Mesenchymal stem cell (in vitro differentiated cells and primary cell): ENCODE results near the gene AJAP1.

Experiments used
- DNase-seq: peaks from one replicate; pipeline ENCODE4 v3.0.0-alpha.2; 2013
- H2AFZ ChIP-seq: one replicate; pipeline ENCODE4 v1.6.1; 2013; ENCODE audit warnings: low read depth, mild to moderate bottlenecking, control low read depth, inconsistent platforms, low read length, moderate library complexity
- H2AK5ac ChIP-seq: 2 replicates; pipeline ENCODE4 v1.6.1; 2013; ENCODE audit warnings: low read length, moderate library complexity, mild to moderate bottlenecking, inconsistent platforms; ENCODE audit not compliant: severe bottlenecking
- H2BK120ac ChIP-seq: one replicate; pipeline ENCODE4 v1.6.1; 2013; ENCODE audit warnings: low read depth, mild to moderate bottlenecking, inconsistent platforms, low read length, moderate library complexity
- H2BK12ac ChIP-seq, 2 experiments: one replicate each; pipeline ENCODE4 v1.6.1; 2013; ENCODE audit warnings: inconsistent platforms in 2 of 2, low read length in 2 of 2, mild to moderate bottlenecking in 2 of 2, moderate library complexity in 2 of 2, control low read depth in 1 of 2
- H2BK15ac ChIP-seq: one replicate; pipeline ENCODE4 v1.6.1; 2013; ENCODE audit warnings: mild to moderate bottlenecking, low read depth, inconsistent platforms; ENCODE audit not compliant: poor library complexity, severe bottlenecking
- H2BK5ac ChIP-seq: 2 replicates; pipeline ENCODE4 v1.6.1; 2013; ENCODE audit warnings: low read depth, mild to moderate bottlenecking, low read length, control low read depth, inconsistent platforms; ENCODE audit not compliant: poor library complexity, severe bottlenecking
- H3K14ac ChIP-seq, 2 experiments: one replicate each; pipeline ENCODE4 v1.6.1; 2013; ENCODE audit warnings: inconsistent platforms in 2 of 2, low read length in 2 of 2, control low read depth in 1 of 2, mild to moderate bottlenecking in 1 of 2, moderate library complexity in 1 of 2
- H3K18ac ChIP-seq, 2 experiments: one replicate each; pipeline ENCODE4 v1.6.1; 2013; ENCODE audit warnings: inconsistent platforms in 2 of 2, low read length in 2 of 2, control low read depth in 1 of 2, low read depth in 1 of 2, mild to moderate bottlenecking in 1 of 2
- H3K23ac ChIP-seq, 2 experiments: one replicate each; pipeline ENCODE4 v1.6.1; 2013; ENCODE audit warnings: inconsistent platforms in 2 of 2, low read length in 2 of 2, mild to moderate bottlenecking in 2 of 2, moderate library complexity in 2 of 2, control low read depth in 1 of 2
- H3K27ac ChIP-seq: 2 replicates; pipeline ENCODE4 v1.5.1; 2013; ENCODE audit warnings: mild to moderate bottlenecking, moderate library complexity, low read length, control low read depth, inconsistent platforms; ENCODE audit not compliant: poor library complexity, severe bottlenecking
- H3K27me3 ChIP-seq, 2 experiments: 2 replicates each; pipeline versions ENCODE4 v1.6.1 to v1.7.0; 2013; ENCODE audit warnings: low read length in 2 of 2, mild to moderate bottlenecking in 2 of 2, moderate library complexity in 2 of 2, control low read depth in 1 of 2, inconsistent platforms in 1 of 2; ENCODE audit not compliant: control insufficient read depth in 1 of 2, insufficient read depth in 1 of 2
- H3K36me3 ChIP-seq, 2 experiments: 2 replicates each; pipeline versions ENCODE4 v1.6.1 to v1.7.0; 2013; ENCODE audit warnings: low read length in 2 of 2, control low read depth in 1 of 2, inconsistent platforms in 1 of 2, low read depth in 1 of 2, mild to moderate bottlenecking in 1 of 2; ENCODE audit not compliant: insufficient read depth in 2 of 2, control insufficient read depth in 1 of 2
- H3K4ac ChIP-seq, 2 experiments: one replicate each; pipeline ENCODE4 v1.6.1; 2013; ENCODE audit warnings: inconsistent platforms in 2 of 2, low read length in 2 of 2, mild to moderate bottlenecking in 2 of 2, moderate library complexity in 2 of 2, control low read depth in 1 of 2, low read depth in 1 of 2
- H3K4me1 ChIP-seq: 2 replicates; pipeline ENCODE4 v1.6.1; 2013; ENCODE audit warnings: low read depth, low read length, control low read depth; ENCODE audit not compliant: control insufficient read depth, insufficient read depth
- H3K4me2 ChIP-seq: 2 replicates; pipeline ENCODE4 v1.6.1; 2013; ENCODE audit warnings: low read length, mild to moderate bottlenecking, inconsistent platforms; ENCODE audit not compliant: poor library complexity, severe bottlenecking
- H3K4me3 ChIP-seq, 2 experiments: 2 replicates each; pipeline versions ENCODE4 v1.5.1 to v1.7.0; 2013; ENCODE audit warnings: low read length in 2 of 2, mild to moderate bottlenecking in 2 of 2, control low read depth in 1 of 2, low read depth in 1 of 2; ENCODE audit not compliant: insufficient read depth in 1 of 2
- H3K79me1 ChIP-seq: replicated peaks from 2 replicates; pipeline ENCODE4 v1.6.1; 2013; ENCODE audit warnings: mild to moderate bottlenecking, control low read depth, low read length, inconsistent platforms; ENCODE audit not compliant: poor library complexity, severe bottlenecking
- H3K9ac ChIP-seq: 2 replicates; pipeline ENCODE4 v1.7.0; 2013; ENCODE audit warnings: mild to moderate bottlenecking, low read length, moderate library complexity
- H3K9me3 ChIP-seq: 2 replicates; pipeline ENCODE4 v1.7.0; 2013; ENCODE audit warnings: mild to moderate bottlenecking, low read length; ENCODE audit not compliant: control insufficient read depth
- H4K8ac ChIP-seq: one replicate; pipeline ENCODE4 v1.6.1; 2013; ENCODE audit warnings: inconsistent platforms, mild to moderate bottlenecking, low read length, moderate library complexity
- H4K91ac ChIP-seq: one replicate; pipeline ENCODE4 v1.6.1; 2013; ENCODE audit warnings: mild to moderate bottlenecking, low read length, inconsistent platforms
- WGBS: methylation state at CpG from one replicate; pipeline ENCODE4 v1.1.7; 2013; ENCODE audit warnings: mixed read lengths; 5-methylcytosine and 5-hydroxymethylcytosine counted together

The AJAP1 gene

GRCh38 chr1:4691766-4692405 lies 37.5 kb downstream of the AJAP1 start:
- no peak overlapping the region for H4K8ac ChIP-seq
- no peaks in the 10 kb centered on the region for H3K36me3 ChIP-seq
- H3K4me2 ChIP-seq: no peak overlapping the region
- H3K27ac ChIP-seq: no peak overlapping the region
- H2BK15ac ChIP-seq: no peak overlapping the region
- H2BK5ac ChIP-seq: no peak overlapping the region
- DNase-seq: no peak
- 89% methylated on average over 26 of the region's 26 CpGs for WGBS
- no peaks in the 10 kb centered on the region for H3K27me3 ChIP-seq
- no peak overlapping the region for H4K91ac ChIP-seq
- no peak overlapping the region for H2BK12ac ChIP-seq
- H3K4me1 ChIP-seq: no peaks in the 10 kb centered on the region
- H3K9me3 ChIP-seq: no peaks in the 10 kb centered on the region
- no peaks in the 10 kb centered on the region for H3K79me1 ChIP-seq
- H2AK5ac ChIP-seq: no peak overlapping the region
- H3K9ac ChIP-seq: no peak overlapping the region
- H3K18ac ChIP-seq: no peak overlapping the region
- H2BK120ac ChIP-seq: no peak overlapping the region
- H3K14ac ChIP-seq: no peak overlapping the region
- H3K4ac ChIP-seq: no peak overlapping the region
- H2AFZ ChIP-seq: no peak overlapping the region
- H3K23ac ChIP-seq: no peak overlapping the region
- no peak overlapping the region for H3K4me3 ChIP-seq

GRCh38 chr1:4692437-4692836 lies 38.0 kb downstream of the AJAP1 start:
- Histone ChIP-seq H2BK120ac (no peak overlapping the region), H3K9ac (no peak overlapping the region), H3K18ac (no peak overlapping the region), H3K79me1 (no peaks in the 10 kb centered on the region), H2AK5ac (no peak overlapping the region), H3K4me1 (no peaks in the 10 kb centered on the region), H2AFZ (no peak overlapping the region), H4K8ac (no peak overlapping the region), H2BK12ac (no peak overlapping the region), H3K36me3 (no peaks in the 10 kb centered on the region), H3K4me3 (no peak overlapping the region), H2BK15ac (no peak overlapping the region), H3K27ac (no peak overlapping the region), H3K9me3 (no peaks in the 10 kb centered on the region), H2BK5ac (no peak overlapping the region), H3K4ac (no peak overlapping the region), H3K14ac (no peak overlapping the region), H3K4me2 (no peak overlapping the region), H3K27me3 (no peaks in the 10 kb centered on the region), H3K23ac (no peak overlapping the region), H4K91ac (no peak overlapping the region)
- DNase-seq: no peak
- WGBS: 73% methylated on average over 6 of the region's 6 CpGs

- H3K27me3 ChIP-seq: no peaks in the 10 kb centered on the region
- H4K8ac ChIP-seq: no peak overlapping the region
- no peak overlapping the region for H3K23ac ChIP-seq
- no peak overlapping the region for H3K14ac ChIP-seq
- DNase-seq: no peak
- no peaks in the 10 kb centered on the region for H3K36me3 ChIP-seq
- H3K9ac ChIP-seq: no peak overlapping the region
- H3K4me1 ChIP-seq: no peaks in the 10 kb centered on the region
- no peak overlapping the region for H3K4ac ChIP-seq
- H2AFZ ChIP-seq: no peak overlapping the region
- H3K4me2 ChIP-seq: no peak overlapping the region
- no peaks in the 10 kb centered on the region for H3K79me1 ChIP-seq
- H2BK5ac ChIP-seq: no peak overlapping the region
- H3K4me3 ChIP-seq: no peak overlapping the region
- no peaks in the 10 kb centered on the region for H3K9me3 ChIP-seq
- no peak overlapping the region for H3K27ac ChIP-seq
- no peak overlapping the region for H2BK15ac ChIP-seq
- no peak overlapping the region for H2BK120ac ChIP-seq
- H4K91ac ChIP-seq: no peak overlapping the region
- 54% methylated on average over 6 of the region's 6 CpGs for WGBS
- H2BK12ac ChIP-seq: no peak overlapping the region
- H3K18ac ChIP-seq: no peak overlapping the region
- H2AK5ac ChIP-seq: no peak overlapping the region
Observed at GRCh38 chr1:4693331-4693730, 38.9 kb downstream of the AJAP1 start.

- Histone ChIP-seq H3K27ac (no peak overlapping the region), H3K23ac (no peak overlapping the region)
- DNase-seq: no peak
Observed at GRCh38 chr1:4693891-4694290, 39.5 kb downstream of the AJAP1 start.

More at GRCh38 chr1:4693891-4694290, 39.5 kb downstream of the AJAP1 start:
- Histone ChIP-seq H3K4me2 (no peak overlapping the region), H2BK15ac (no peak overlapping the region), H4K8ac (no peak overlapping the region), H2BK12ac (no peak overlapping the region), H3K4me3 (no peak overlapping the region), H3K79me1 (no peaks in the 10 kb centered on the region), H3K36me3 (no peaks in the 10 kb centered on the region), H2AFZ (no peak overlapping the region), H3K18ac (no peak overlapping the region), H4K91ac (no peak overlapping the region), H3K4me1 (no peaks in the 10 kb centered on the region), H3K9me3 (no peaks in the 10 kb centered on the region), H3K4ac (no peak overlapping the region), H2BK120ac (no peak overlapping the region), H2AK5ac (no peak overlapping the region), H3K14ac (no peak overlapping the region), H3K27me3 (no peaks in the 10 kb centered on the region), H2BK5ac (no peak overlapping the region), H3K9ac (no peak overlapping the region)
- 75% methylated on average over 9 of the region's 10 CpGs for WGBS
